C1 segment of cervical spinal cord (tissue), 14 donors: ENCODE results near the gene DPYSL4.

Experiments used
- DNase-seq, 14 donors: peaks; one replicate each; lab custom pipeline; 2025; lab: John Stamatoyannopoulos, UW

The DPYSL4 gene

GRCh38 chr10:132241086-132241485 is 54.3 kb downstream of the DPYSL4 start:
- no peak for DNase-seq

GRCh38 chr10:132241496-132241895 is 54.7 kb downstream of the DPYSL4 start:
- DNase-seq = no peak

- no peak for DNase-seq
Observed at GRCh38 chr10:132242103-132242840, 55.5 kb downstream of the DPYSL4 start.

- no peak for DNase-seq
Observed at GRCh38 chr10:132243141-132243540, 56.4 kb downstream of the DPYSL4 start.

GRCh38 chr10:132243626-132244025 is 56.9 kb downstream of the DPYSL4 start:
- no peak for DNase-seq

GRCh38 chr10:132245056-132245455 is 58.3 kb downstream of the DPYSL4 start:
- DNase-seq = peak in 3 of 14 donors; percentile 10 to 17 (median 15)

GRCh38 chr10:132246296-132246695 is 59.5 kb downstream of the DPYSL4 start:
- DNase-seq = no peak

GRCh38 chr10:132247943-132248342 is 61.2 kb downstream of the DPYSL4 start:
- DNase-seq = no peak

GRCh38 chr10:132248455-132249225 is 61.9 kb downstream of the DPYSL4 start:
- peak in 1 of 14 donors; percentile 22 for DNase-seq

GRCh38 chr10:132249226-132249724 is 62.5 kb downstream of the DPYSL4 start:
- DNase-seq = no peak

GRCh38 chr10:132249824-132250375 is 63.2 kb downstream of the DPYSL4 start:
- DNase-seq = no peak

GRCh38 chr10:132250481-132251475 is 64.0 kb downstream of the DPYSL4 start:
- DNase-seq = no peak

GRCh38 chr10:132251928-132252327 is 65.2 kb downstream of the DPYSL4 start:
- DNase-seq = no peak

GRCh38 chr10:132252412-132252811 is 65.7 kb downstream of the DPYSL4 start:
- no peak for DNase-seq

- peak in 1 of 14 donors; percentile 77 for DNase-seq
Observed at GRCh38 chr10:132253092-132253687, 66.4 kb downstream of the DPYSL4 start.

- no peak for DNase-seq
Observed at GRCh38 chr10:132254841-132255240, 68.1 kb downstream of the DPYSL4 start.
